Liver (tissue), 9 donors: ENCODE data around the gene ZNF45. TPM values are rescaled to one million over a fixed set of nuclear protein-coding genes. Genes with fewer than 3 reads are reported as not detected.

Source experiments
- DNase-seq: peaks from one replicate; pipeline ENCODE4 v3.0.0-alpha.2; 2017; ENCODE audit warnings: low spot score
- H3K27ac ChIP-seq, 2 donors: one replicate each; pipeline ENCODE4 v1.7.0; 2013; ENCODE audit warnings: inconsistent platforms in 2 of 2, low read length in 2 of 2, control low read depth in 1 of 2, low read depth in 1 of 2, mild to moderate bottlenecking in 1 of 2
- H3K27me3 ChIP-seq, 4 donors: one replicate each; pipeline versions ENCODE4 v1.6.1 to v1.7.0; 2013; ENCODE audit warnings: low read length in 3 of 4, inconsistent platforms in 1 of 4, mild to moderate bottlenecking in 1 of 4, moderate library complexity in 1 of 4; ENCODE audit not compliant: control insufficient read depth in 4 of 4, insufficient read depth in 4 of 4
- H3K36me3 ChIP-seq, 4 donors: one replicate each; pipeline versions ENCODE4 v1.6.1 to v1.7.0; 2013; ENCODE audit warnings: low read length in 3 of 4, mild to moderate bottlenecking in 3 of 4, low read depth in 1 of 4, moderate library complexity in 1 of 4; ENCODE audit not compliant: control insufficient read depth in 4 of 4, insufficient read depth in 3 of 4
- H3K4me1 ChIP-seq, 4 donors: one replicate each; pipeline versions ENCODE4 v1.6.1 to v1.7.0; 2013; ENCODE audit warnings: low read length in 3 of 4, mild to moderate bottlenecking in 3 of 4, moderate library complexity in 1 of 4; ENCODE audit not compliant: control insufficient read depth in 4 of 4, insufficient read depth in 4 of 4
- H3K4me3 ChIP-seq, 3 donors: one replicate each; pipeline versions ENCODE4 v1.6.1 to v1.7.0; 2013; ENCODE audit warnings: low read length in 3 of 3, control low read depth in 1 of 3, low read depth in 1 of 3, mild to moderate bottlenecking in 1 of 3
- H3K9ac ChIP-seq, 2 donors: one replicate each; pipeline ENCODE4 v1.7.0; 2013; ENCODE audit warnings: low read length in 2 of 2, mild to moderate bottlenecking in 2 of 2, moderate library complexity in 2 of 2, control low read depth in 1 of 2, low read depth in 1 of 2
- H3K9me3 ChIP-seq, 4 donors: one replicate each; pipeline versions ENCODE4 v1.6.1 to v1.7.0; 2013; ENCODE audit warnings: low read length in 3 of 4; ENCODE audit not compliant: control insufficient read depth in 4 of 4
- EGR1 ChIP-seq, 2 donors: IDR thresholded peaks; 2 replicates each; pipeline ENCODE4 v1.6.1; 2016 to 2018; ENCODE audit warnings: antibody characterized with exemption in 2 of 2, low read depth in 2 of 2
- FOXA1 ChIP-seq: IDR thresholded peaks from 2 replicates; pipeline ENCODE4 v1.6.1; 2016; ENCODE audit warnings: antibody characterized with exemption
- FOXA2 ChIP-seq: IDR thresholded peaks from 2 replicates; pipeline ENCODE4 v1.6.1; 2016; ENCODE audit warnings: antibody characterized with exemption
- GABPA ChIP-seq, 2 donors: IDR thresholded peaks in 1 of 2; conservative IDR thresholded peaks in 1 of 2; 2 replicates each; pipeline ENCODE4 v1.6.1; 2016; ENCODE audit warnings: antibody characterized with exemption in 2 of 2, mild to moderate bottlenecking in 1 of 2, moderate library complexity in 1 of 2
- HNF4A ChIP-seq, 2 donors: conservative IDR thresholded peaks; 2 replicates each; pipeline ENCODE4 v1.6.1; 2016; ENCODE audit warnings: antibody characterized with exemption in 2 of 2, mild to moderate bottlenecking in 2 of 2
- HNF4G ChIP-seq: IDR thresholded peaks from 2 replicates; pipeline ENCODE4 v1.6.1; 2016; ENCODE audit warnings: antibody characterized with exemption
- RAD21 ChIP-seq, 2 donors: IDR thresholded peaks; 2 replicates each; pipeline ENCODE4 v1.6.1; 2016; ENCODE audit warnings: antibody characterized with exemption in 2 of 2, mild to moderate bottlenecking in 2 of 2
- RXRA ChIP-seq, 2 donors: IDR thresholded peaks; 2 replicates each; pipeline ENCODE4 v1.6.1; 2017 to 2018; ENCODE audit warnings: antibody characterized with exemption in 2 of 2, mild to moderate bottlenecking in 1 of 2
- SP1 ChIP-seq: IDR thresholded peaks from 2 replicates; pipeline ENCODE4 v1.6.1; 2018; ENCODE audit warnings: antibody characterized with exemption, mild to moderate bottlenecking
- TAF1 ChIP-seq: conservative IDR thresholded peaks from 2 replicates; pipeline ENCODE4 v1.6.1; 2016; ENCODE audit warnings: antibody characterized with exemption, mild to moderate bottlenecking
- YY1 ChIP-seq: IDR thresholded peaks from 2 replicates; pipeline ENCODE4 v1.6.1; 2016; ENCODE audit warnings: antibody characterized with exemption, mild to moderate bottlenecking
- WGBS: extraction: QIAGEN DNeasy Blood & Tissue Kit; methylation state at CpG from one replicate; pipeline ENCODE4 v1.1.7; 2013; 5-methylcytosine and 5-hydroxymethylcytosine counted together
- polyA plus RNA-seq, 2 donors: library from polyadenylated mRNA; stranded (reverse) in 1 of 2; unstranded in 1 of 2; fragments of 200-250 nt in 1 of 2; fragments of >200 nt in 1 of 2; fragmentation: Nextera tagmentation in 1 of 2; extraction: Ambion mirVana in 1 of 2; gene quantifications; one replicate each; pipeline versions ENCODE4 v1.2.1 to v1.2.3, GENCODE V29; 2013 to 2015
- total RNA-seq, 2 donors: library from RNA; depleted of rRNA; stranded (reverse); fragments of >200 nt; gene quantifications; one replicate each; pipeline ENCODE4 v1.2.3, GENCODE V29; 2014
- TF ChIP-seq, protein P1 (sequence below): IDR thresholded peaks from 2 replicates; pipeline ENCODE4 v1.6.1; 2016; ENCODE audit warnings: antibody characterized with exemption, mild to moderate bottlenecking
- TF ChIP-seq, protein P2 (sequence below): IDR thresholded peaks from 2 replicates; pipeline ENCODE4 v1.6.1; 2016; ENCODE audit warnings: antibody characterized with exemption
- TF ChIP-seq, protein P3 (sequence below): fragments of 150-350 bp; IDR thresholded peaks from 2 replicates; pipeline ENCODE4 v1.5.1; 2017; ENCODE audit warnings: improper control_type of control experiment, low read depth, low read length; ENCODE audit not compliant: missing input control
- TF ChIP-seq, protein P4 (sequence below): IDR thresholded peaks from 2 replicates; pipeline ENCODE4 v1.6.1; 2016; ENCODE audit warnings: antibody characterized with exemption
- donor health status: healthy.
- donor health status: healthy.
- donor health status: healthy.
- donor health status: healthy.
- donor health status: healthy.

ZNF45 gene
- total and polyA plus RNA-seq, 4 donors: 1.5 to 11.1 (median 4.3) TPM

DNA sequence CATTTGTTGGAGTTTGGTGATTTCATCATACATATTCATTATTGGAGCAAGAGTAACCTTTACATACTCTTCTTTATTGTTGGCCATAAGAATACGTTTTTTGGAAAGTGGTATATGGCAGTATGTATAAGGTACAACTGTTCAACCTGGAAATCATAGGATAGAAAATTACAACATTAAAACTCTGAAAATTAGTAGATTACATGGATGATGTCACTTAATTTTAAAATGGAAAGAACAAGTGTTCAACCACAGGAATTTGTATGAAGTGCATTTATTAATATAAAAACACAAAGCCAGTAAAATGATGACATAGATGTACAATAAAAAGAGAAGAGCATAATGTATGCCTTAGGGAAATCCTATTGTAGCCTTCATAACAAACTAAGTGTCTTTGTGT, 41.6 kb upstream of the ZNF45 start (continued):
- TF ChIP-seq, protein P1, sequence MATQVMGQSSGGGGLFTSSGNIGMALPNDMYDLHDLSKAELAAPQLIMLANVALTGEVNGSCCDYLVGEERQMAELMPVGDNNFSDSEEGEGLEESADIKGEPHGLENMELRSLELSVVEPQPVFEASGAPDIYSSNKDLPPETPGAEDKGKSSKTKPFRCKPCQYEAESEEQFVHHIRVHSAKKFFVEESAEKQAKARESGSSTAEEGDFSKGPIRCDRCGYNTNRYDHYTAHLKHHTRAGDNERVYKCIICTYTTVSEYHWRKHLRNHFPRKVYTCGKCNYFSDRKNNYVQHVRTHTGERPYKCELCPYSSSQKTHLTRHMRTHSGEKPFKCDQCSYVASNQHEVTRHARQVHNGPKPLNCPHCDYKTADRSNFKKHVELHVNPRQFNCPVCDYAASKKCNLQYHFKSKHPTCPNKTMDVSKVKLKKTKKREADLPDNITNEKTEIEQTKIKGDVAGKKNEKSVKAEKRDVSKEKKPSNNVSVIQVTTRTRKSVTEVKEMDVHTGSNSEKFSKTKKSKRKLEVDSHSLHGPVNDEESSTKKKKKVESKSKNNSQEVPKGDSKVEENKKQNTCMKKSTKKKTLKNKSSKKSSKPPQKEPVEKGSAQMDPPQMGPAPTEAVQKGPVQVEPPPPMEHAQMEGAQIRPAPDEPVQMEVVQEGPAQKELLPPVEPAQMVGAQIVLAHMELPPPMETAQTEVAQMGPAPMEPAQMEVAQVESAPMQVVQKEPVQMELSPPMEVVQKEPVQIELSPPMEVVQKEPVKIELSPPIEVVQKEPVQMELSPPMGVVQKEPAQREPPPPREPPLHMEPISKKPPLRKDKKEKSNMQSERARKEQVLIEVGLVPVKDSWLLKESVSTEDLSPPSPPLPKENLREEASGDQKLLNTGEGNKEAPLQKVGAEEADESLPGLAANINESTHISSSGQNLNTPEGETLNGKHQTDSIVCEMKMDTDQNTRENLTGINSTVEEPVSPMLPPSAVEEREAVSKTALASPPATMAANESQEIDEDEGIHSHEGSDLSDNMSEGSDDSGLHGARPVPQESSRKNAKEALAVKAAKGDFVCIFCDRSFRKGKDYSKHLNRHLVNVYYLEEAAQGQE: no peak
- TF ChIP-seq, protein P2, sequence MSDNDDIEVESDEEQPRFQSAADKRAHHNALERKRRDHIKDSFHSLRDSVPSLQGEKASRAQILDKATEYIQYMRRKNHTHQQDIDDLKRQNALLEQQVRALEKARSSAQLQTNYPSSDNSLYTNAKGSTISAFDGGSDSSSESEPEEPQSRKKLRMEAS: no peak
- TF ChIP-seq GABPA (IDR thresholded peaks at IDR 0.05 in 1 of 2, conservative IDR thresholded peaks at IDR 0.05 in 1 of 2) (no peak), HNF4A (conservative IDR thresholded peaks at IDR 0.05) (no peak)

DNA sequence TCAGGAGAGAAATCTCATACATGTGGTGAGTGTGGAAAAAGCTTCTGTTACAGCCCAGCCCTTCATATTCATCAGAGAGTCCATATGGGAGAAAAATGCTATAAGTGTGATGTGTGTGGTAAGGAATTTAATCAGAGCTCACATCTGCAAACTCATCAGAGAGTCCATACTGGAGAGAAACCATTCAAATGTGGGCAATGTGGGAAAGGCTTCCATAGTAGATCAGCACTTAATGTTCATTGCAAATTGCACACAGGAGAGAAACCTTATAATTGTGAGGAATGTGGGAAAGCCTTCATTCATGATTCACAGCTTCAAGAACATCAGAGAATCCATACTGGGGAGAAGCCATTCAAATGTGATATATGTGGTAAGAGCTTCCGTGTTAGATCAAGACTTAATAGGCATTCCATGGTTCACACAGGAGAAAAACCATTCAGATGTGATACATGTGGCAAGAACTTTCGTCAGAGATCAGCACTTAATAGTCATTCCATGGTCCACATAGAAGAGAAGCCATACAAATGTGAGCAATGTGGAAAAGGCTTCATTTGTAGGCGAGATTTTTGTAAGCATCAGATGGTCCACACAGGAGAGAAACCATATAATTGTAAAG, 31.1 kb upstream of the ZNF45 start:
- Histone ChIP-seq H3K4me3 (peak overlapping the region in 2 of 3 donors; percentile 45 to 56), H3K9ac (no peak overlapping the region), H3K36me3 (peaks cover 15 to 63% (median 52%) of the 10 kb centered on the region in 4 donors), H3K9me3 (peaks cover 59 to 90% (median 81%) of the 10 kb centered on the region in 4 donors), H3K4me1 (no peaks in the 10 kb centered on the region), H3K27ac (no peak overlapping the region), H3K27me3 (no peaks in the 10 kb centered on the region)
- 82% methylated on average over 3 of the region's 3 CpGs for WGBS
- DNase-seq: no peak
- TF ChIP-seq YY1 (no peak), EGR1 (IDR thresholded peaks at IDR 0.05; ENCODE audit: low read depth in 2 of 2) (no peak), HNF4A (conservative IDR thresholded peaks at IDR 0.05) (no peak), RXRA (IDR thresholded peaks at IDR 0.05) (no peak), SP1 (no peak), TAF1 (no peak), HNF4G (no peak), FOXA1 (no peak), FOXA2 (no peak), GABPA (IDR thresholded peaks at IDR 0.05 in 1 of 2, conservative IDR thresholded peaks at IDR 0.05 in 1 of 2) (no peak), RAD21 (IDR thresholded peaks at IDR 0.05) (no peak)
- TF ChIP-seq, protein P3, sequence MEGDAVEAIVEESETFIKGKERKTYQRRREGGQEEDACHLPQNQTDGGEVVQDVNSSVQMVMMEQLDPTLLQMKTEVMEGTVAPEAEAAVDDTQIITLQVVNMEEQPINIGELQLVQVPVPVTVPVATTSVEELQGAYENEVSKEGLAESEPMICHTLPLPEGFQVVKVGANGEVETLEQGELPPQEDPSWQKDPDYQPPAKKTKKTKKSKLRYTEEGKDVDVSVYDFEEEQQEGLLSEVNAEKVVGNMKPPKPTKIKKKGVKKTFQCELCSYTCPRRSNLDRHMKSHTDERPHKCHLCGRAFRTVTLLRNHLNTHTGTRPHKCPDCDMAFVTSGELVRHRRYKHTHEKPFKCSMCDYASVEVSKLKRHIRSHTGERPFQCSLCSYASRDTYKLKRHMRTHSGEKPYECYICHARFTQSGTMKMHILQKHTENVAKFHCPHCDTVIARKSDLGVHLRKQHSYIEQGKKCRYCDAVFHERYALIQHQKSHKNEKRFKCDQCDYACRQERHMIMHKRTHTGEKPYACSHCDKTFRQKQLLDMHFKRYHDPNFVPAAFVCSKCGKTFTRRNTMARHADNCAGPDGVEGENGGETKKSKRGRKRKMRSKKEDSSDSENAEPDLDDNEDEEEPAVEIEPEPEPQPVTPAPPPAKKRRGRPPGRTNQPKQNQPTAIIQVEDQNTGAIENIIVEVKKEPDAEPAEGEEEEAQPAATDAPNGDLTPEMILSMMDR: no peak
- TF ChIP-seq, protein P2: no peak
- TF ChIP-seq, protein P4, sequence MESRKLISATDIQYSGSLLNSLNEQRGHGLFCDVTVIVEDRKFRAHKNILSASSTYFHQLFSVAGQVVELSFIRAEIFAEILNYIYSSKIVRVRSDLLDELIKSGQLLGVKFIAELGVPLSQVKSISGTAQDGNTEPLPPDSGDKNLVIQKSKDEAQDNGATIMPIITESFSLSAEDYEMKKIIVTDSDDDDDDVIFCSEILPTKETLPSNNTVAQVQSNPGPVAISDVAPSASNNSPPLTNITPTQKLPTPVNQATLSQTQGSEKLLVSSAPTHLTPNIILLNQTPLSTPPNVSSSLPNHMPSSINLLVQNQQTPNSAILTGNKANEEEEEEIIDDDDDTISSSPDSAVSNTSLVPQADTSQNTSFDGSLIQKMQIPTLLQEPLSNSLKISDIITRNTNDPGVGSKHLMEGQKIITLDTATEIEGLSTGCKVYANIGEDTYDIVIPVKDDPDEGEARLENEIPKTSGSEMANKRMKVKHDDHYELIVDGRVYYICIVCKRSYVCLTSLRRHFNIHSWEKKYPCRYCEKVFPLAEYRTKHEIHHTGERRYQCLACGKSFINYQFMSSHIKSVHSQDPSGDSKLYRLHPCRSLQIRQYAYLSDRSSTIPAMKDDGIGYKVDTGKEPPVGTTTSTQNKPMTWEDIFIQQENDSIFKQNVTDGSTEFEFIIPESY: no peak
